HG03432 (cell line): ENCODE measurements around the gene MAGEB3.
"Not testable (repeated sequence)": the region's sequence is repeated elsewhere in the genome, so short reads cannot be mapped to it uniquely, and the experiment has no call there.

ENCODE experiments used
- ATAC-seq: cut with Tn5 transposase; IDR thresholded peaks from one replicate; pipeline ENCODE4 v1.9.1; 2021; ENCODE audit warnings: mild to moderate bottlenecking, moderate library complexity; ENCODE audit not compliant: unreplicated experiment

The MAGEB3 gene

GRCh38 chrX:30230395-30230794 is at the start of gene MAGEB3:
Gene MAGEB3, plus strand, starts transcription at chrX:30230657. Its CDS starts 5,268 bp downstream, at chrX:30235925.
- ATAC-seq: no peak

GRCh38 chrX:30181353-30181752 is 49.1 kb upstream of the MAGEB3 start:
- no peak for ATAC-seq

- no peak for ATAC-seq
Observed at GRCh38 chrX:30183554-30183953, 46.9 kb upstream of the MAGEB3 start.

- no peak for ATAC-seq
Observed at GRCh38 chrX:30190426-30190825, 40.0 kb upstream of the MAGEB3 start.

- not testable (repeated sequence) for ATAC-seq
Observed at GRCh38 chrX:30193910-30194309, 36.5 kb upstream of the MAGEB3 start.

GRCh38 chrX:30196322-30196721 is 34.1 kb upstream of the MAGEB3 start:
- ATAC-seq: no peak

GRCh38 chrX:30212172-30212571 is 18.3 kb upstream of the MAGEB3 start:
- no peak for ATAC-seq

- no peak for ATAC-seq
Observed at GRCh38 chrX:30215357-30215843, 15.1 kb upstream of the MAGEB3 start, which contains the start of gene MAGEB2. Gene MAGEB2, plus strand, starts transcription at chrX:30215563. Its CDS starts 3,018 bp downstream, at chrX:30218581.

- no peak for ATAC-seq
Observed at GRCh38 chrX:30217465-30217864, 13.0 kb upstream of the MAGEB3 start.

GRCh38 chrX:30219372-30219771 is 11.1 kb upstream of the MAGEB3 start:
- no peak for ATAC-seq

- no peak for ATAC-seq
Observed at GRCh38 chrX:30220661-30221060, 9.8 kb upstream of the MAGEB3 start.

GRCh38 chrX:30224536-30224935 is 5.9 kb upstream of the MAGEB3 start:
- no peak for ATAC-seq

- ATAC-seq: no peak
Observed at GRCh38 chrX:30228526-30228925, 1.9 kb upstream of the MAGEB3 start.

GRCh38 chrX:30241724-30242415 is 11.4 kb downstream of the MAGEB3 start, which contains the start of gene MAGEB4:
Gene MAGEB4, plus strand, starts transcription at chrX:30242000. Its CDS starts 136 bp downstream, at chrX:30242136.
- ATAC-seq: peak; percentile 72

- ATAC-seq: no peak
Observed at GRCh38 chrX:30246769-30247489, 16.5 kb downstream of the MAGEB3 start, which contains the start of gene MAGEB1. Gene MAGEB1, plus strand, starts transcription at chrX:30247146. Its CDS starts 3,348 bp downstream, at chrX:30250494.

GRCh38 chrX:30248854-30249253 is 18.4 kb downstream of the MAGEB3 start:
- peak; percentile 67 for ATAC-seq

GRCh38 chrX:30253257-30253656 is 22.8 kb downstream of the MAGEB3 start:
- peak; percentile 67 for ATAC-seq

GRCh38 chrX:30259927-30260326 is 29.5 kb downstream of the MAGEB3 start:
- no peak for ATAC-seq

GRCh38 chrX:30261012-30261411 is 30.6 kb downstream of the MAGEB3 start:
- no peak for ATAC-seq

GRCh38 chrX:30262763-30263162 is 32.3 kb downstream of the MAGEB3 start:
- no peak for ATAC-seq

GRCh38 chrX:30270639-30271038 is 40.2 kb downstream of the MAGEB3 start:
- no peak for ATAC-seq

GRCh38 chrX:30275498-30275897 is 45.0 kb downstream of the MAGEB3 start:
- no peak for ATAC-seq
